Measurements from ENCODE around the gene ACACB.

The ACACB gene

GRCh38 chr12:109258607-109259544, 142.5 kb downstream of the ACACB start:
- no peak for FAIRE-seq

DNA sequence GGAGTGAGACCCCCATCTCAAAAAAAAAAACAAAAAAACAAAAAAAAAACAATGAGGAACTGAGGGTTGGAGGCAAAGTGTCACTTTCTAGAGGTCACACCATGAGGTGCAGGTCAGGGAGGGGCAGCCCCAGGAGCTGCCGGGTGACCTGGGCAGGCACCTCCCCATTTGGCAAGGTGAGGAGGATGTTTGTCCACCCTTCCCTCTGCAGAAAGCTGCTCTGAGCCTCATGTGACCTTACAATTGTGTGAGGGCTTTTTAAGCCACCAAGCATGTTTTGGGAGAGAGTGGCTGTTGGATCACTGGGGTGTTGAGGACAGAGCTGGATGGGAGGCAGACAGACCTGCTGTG, 143.1 kb downstream of the ACACB start:
- no peak for FAIRE-seq

DNA sequence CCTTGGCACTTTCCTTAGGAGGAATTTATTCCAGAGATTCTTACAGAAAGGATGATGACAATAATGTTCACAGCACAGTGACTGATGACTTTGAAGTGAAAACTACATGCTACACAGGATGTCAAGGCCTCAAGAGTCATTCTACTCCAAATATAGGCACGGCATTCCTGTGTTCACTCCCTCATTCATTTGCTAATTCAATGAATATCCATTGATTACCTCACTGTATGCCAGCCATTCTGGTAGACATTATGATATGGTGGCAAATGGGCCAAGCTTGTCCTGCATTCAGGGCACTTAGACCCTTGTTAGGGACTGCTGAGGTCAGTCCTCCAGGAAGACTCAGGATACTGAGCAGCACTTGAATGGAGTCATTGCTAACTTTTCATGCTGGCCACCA, 144.7 kb downstream of the ACACB start:
- FAIRE-seq: no peak

DNA sequence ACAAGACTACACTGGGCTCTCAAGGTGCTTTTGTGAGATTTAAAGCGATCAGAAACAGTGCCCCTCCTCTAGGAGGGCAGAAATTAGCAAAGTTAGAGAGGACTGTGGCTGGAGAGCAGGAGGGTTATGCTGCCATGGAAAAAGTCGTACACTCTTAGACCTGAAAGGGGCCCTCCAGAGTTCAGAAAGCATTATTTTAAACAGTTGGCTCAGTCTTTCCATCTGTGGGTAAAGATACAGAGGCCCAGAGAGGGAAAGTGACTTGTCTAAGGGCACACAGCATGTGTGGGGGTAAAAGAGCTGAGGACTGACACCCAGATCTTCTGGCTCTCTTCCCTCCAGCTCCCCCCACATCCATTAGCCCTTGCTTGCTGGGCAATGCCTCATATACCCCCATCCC, 145.6 kb downstream of the ACACB start:
- no peak for FAIRE-seq

- FAIRE-seq: no peak
Measured at GRCh38 chr12:109263439-109263838, 147.1 kb downstream of the ACACB start.

DNA sequence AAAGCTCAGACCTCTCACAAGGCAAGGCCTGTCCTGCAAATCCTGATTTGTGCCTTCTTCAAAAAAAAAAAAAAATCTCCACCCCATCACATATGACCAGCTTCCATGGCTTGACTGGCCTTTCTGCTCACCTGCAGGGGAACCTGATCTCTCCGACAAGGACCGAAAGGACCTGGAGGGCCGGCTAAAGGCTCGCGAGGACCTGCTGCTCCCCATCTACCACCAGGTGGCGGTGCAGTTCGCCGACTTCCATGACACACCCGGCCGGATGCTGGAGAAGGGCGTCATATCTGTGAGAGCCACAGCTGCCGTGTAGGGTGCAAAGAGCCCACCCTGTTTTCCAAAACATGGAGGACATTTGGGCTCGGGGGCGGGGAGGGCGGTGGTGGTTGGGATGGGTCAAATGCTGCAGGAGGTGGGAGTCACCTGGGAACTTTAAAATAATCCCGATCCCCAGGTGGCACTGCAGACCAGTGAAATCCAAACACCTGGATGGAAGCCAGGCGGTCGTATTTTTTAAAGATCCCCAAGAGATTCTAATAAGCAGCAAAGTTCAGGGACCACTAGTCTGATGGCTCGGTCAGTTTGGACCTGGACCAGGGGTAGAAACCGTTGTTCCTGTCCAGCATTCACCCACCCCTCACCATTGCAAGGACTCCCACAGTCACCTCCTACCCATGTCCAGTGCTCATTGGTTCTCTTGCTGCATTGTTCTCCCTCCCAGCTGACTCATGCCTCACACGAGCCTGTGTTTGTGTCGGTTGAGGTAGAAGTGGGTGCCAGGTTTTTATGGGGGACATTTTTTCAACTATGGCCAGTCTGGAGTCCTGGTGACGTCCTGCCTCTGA, 147.9 kb downstream of the ACACB start:
- FAIRE-seq: no peak

DNA sequence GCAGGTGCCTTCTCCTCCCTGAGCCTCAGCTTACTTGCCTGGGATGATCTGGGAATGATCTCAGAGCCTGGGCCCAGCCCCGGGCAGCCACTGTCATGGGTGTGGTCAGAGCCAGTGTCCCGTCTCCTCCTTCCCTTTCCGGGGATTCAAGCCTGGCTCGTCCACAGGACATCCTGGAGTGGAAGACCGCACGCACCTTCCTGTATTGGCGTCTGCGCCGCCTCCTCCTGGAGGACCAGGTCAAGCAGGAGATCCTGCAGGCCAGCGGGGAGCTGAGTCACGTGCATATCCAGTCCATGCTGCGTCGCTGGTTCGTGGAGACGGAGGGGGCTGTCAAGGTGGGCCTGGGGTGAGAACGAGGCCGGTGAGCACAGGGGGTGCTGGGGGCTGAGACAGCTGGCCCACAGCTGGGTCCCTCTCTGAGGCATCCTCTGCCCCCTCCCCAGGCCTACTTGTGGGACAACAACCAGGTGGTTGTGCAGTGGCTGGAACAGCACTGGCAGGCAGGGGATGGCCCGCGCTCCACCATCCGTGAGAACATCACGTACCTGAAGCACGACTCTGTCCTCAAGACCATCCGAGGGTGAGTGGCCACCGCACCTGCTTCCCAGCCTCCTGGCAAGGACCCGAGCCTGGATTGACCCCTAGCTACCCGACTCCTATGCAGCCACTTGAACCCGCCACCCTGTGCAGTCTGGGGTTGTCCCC, 148.7 kb downstream of the ACACB start:
- no peak for FAIRE-seq

DNA sequence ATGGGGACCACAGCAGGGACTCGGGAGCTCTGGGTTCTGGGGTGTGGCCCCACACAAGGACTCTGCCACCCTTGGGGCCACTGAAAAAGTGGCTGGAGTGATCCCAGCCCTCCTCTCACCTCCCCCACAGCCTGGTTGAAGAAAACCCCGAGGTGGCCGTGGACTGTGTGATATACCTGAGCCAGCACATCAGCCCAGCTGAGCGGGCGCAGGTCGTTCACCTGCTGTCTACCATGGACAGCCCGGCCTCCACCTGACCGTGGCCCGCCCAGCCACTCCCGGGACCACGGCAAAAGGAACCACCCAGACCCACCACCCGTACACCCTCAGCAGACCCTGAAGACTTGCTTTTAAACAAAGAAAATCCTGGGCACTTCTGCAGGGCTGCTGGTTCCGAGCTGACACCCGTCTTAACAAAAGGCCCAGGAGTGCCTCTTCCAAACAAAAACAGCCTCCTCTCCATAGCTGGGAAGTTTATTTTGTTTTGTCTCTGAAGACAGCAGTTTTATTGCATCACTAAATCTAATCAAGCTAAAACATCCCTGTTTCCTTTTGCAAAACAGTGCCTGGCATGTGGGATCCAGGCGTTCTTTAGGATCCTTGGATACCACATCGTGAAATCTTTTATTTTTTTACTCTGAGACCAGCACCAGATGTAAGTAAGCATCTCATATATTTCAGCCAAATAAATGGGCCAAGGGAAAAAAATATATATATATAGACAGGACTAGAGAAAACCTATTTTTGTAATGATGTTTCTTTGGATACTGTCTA, 149.9 kb downstream of the ACACB start:
- peak; percentile 98 for FAIRE-seq

GRCh38 chr12:109267361-109267760, 151.0 kb downstream of the ACACB start:
- FAIRE-seq: no peak

DNA sequence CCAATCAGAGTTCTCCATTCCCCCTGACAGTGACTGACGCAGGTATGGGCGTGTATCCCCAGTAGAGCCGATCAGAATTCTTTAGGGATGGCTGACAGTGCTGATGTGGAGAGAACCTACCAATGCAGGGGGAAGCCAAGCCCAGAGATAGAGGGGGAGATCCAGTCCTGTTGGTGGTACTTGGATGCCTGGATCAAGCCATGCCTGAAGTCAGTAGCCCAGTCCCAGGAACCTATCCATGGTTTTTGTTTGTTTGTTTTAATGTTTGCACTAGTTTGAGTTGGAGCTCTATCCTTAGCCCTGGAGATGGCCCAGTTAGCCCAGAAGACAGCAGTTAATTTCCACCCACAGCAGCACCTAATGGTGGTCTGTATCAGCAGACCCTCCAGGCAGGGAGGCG, 152.5 kb downstream of the ACACB start:
- FAIRE-seq: no peak

DNA sequence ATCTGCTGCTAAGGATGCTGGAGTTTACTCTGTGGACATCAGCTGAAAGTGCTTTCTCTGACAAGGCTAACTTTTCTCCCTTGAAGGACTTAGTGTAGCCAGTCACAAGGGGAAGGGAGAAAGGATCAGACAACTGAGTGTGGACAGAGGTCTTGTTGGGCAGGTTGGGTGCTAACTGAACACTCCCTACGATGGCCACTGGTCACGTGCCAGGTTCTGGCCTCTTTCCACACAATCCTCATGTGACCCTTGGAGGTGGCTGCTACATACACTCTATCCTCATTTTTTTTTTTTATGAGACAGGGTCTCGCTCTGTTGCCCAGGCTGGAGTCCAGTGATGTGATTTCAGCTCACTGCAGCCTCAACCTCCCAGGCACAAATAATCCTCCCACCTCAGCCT, 153.0 kb downstream of the ACACB start:
- no peak for FAIRE-seq

GRCh38 chr12:109270494-109270893, 154.1 kb downstream of the ACACB start:
- no peak for FAIRE-seq

- FAIRE-seq: no peak
Measured at GRCh38 chr12:109271418-109271817, 155.0 kb downstream of the ACACB start.

DNA sequence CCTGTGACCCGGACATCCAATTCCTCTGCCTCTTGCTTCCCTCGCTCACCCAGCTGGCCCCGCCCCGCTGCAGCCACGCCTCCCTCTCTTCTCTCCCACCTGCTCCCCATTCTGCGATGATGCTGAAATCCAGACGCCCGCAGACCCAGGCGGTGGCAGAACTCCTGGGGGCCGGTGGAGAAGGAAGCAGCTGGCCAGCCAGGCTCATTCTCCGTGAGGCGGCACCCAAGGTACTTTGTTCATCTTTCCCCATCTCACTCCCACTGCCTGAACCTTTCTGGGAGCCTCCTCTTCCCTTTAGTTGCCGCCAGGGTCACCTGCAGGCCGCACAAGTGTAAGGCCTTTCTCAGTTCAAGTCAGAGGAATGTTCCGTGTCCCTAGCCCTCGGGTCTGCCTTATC, 157.0 kb downstream of the ACACB start:
- no peak for FAIRE-seq

DNA sequence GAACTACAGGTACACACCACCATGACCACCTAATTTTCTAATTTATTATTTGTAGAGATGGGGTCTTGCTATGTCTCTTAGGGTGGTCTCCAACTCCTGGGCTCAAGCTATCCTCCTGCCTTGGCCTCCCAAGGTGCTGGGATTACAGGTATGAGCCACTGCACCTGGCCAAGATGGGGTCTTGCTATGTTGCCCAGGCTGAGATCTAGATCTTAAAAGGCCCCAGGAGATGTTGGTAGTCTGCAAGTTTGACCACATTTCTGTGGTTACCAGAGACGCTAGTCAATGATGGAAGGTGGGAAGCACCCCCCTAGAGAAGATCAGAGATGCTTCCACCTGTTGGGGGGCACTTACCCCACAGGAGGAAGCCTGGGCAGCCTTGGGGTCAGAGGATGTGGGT, 158.0 kb downstream of the ACACB start:
- no peak for FAIRE-seq

- FAIRE-seq: no peak
Measured at GRCh38 chr12:109275173-109275572, 158.8 kb downstream of the ACACB start.

DNA sequence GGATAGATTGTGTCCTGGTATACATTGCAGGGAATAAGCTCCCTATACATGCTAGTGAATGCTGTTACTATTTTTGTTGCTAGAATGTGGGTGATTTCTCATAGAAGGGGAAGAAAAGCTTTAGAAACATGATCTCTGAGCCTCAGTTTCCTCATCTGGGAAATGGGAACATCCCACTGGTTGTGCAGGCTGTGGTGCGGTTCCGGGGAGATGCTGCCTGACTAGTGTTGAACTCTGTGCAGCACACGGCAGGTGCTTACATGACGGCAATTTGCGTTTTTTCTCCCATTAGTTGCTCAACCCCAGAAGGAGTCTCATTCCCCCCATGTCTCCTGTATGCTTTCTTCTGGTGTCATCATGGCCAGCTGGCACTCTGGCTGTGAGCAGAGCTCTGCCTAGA, 159.8 kb downstream of the ACACB start:
- no peak for FAIRE-seq

- no peak for FAIRE-seq
Measured at GRCh38 chr12:109277255-109277898, 161.0 kb downstream of the ACACB start.

DNA sequence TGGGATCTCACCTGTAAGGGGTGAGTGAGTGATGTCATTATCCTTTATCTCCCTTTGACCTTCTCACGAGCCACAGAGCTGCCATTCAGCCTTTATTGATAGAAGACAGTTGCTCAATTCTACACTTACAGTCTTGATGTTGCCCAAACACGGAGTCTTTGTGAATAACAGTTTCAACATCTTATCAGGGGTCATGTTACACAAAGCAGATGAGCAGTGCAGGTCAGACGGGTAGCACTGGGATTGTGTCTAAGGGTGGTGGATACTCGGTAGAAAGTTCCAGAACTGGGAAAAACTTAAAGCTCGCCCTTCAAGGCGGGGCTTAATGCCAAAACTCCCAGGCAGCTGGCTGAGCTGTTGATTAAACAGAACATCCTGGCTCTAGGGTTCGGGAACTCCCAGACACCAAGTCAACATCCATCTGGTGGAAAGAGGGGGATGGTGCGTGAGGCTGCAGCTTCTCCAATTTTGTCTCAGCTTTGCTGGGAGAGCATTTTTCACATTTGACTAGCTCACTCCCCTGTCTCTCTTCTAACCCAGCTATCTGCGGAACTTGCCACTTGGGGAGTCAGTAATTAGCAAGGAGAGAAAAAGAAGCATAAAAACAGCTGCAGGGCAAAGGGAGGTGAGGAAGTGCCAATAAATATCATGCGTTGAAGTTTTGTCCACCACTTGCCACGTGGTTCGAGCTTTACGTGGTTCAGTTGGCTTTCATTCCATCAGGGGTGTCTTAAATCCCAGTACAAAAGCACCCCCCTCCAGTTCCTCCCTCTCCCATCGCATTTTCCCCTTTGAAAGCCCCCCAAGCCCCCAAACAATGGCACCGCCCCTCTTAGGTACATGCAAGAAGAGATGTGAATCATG, 161.7 kb downstream of the ACACB start:
- FAIRE-seq: no peak

- no peak for FAIRE-seq
Measured at GRCh38 chr12:109278912-109279311, 162.5 kb downstream of the ACACB start.

GRCh38 chr12:109279525-109279924, 163.1 kb downstream of the ACACB start:
- FAIRE-seq: no peak

Data from endometrium (tissue), 2 donors.